HepG2 (cell line): ENCODE data around the gene AHNAK. TPM values are rescaled to one million over a fixed set of nuclear protein-coding genes. Genes with fewer than 3 reads are reported as not detected.

Source experiments
- FOSL2 ChIP-seq: sonication (generic); formaldehyde crosslinking; IDR thresholded peaks from 2 replicates; pipeline ENCODE4 v1.4.0; 2020; ENCODE audit warnings: missing genetic modification reagents
- HMG20B ChIP-seq: conservative IDR thresholded peaks from 2 replicates; pipeline ENCODE4 v1.6.1; 2016; ENCODE audit warnings: missing genetic modification reagents, missing compliant biosample characterization
- HNRNPL ChIP-seq: fragments of 200-400 bp; formaldehyde crosslinking; IDR thresholded peaks from 2 replicates; pipeline ENCODE4 v1.6.1; 2017; ENCODE audit warnings: mild to moderate bottlenecking, low read depth, low read length
- KLF6 ChIP-seq: IDR thresholded peaks from 2 replicates; pipeline ENCODE4 v1.8.0; 2016; ENCODE audit warnings: missing biosample characterization, missing genetic modification reagents
- MLXIP ChIP-seq: sonication (generic); formaldehyde crosslinking; IDR thresholded peaks from 2 replicates; pipeline ENCODE4 v1.9.0; 2021; ENCODE audit warnings: missing genetic modification reagents, borderline replicate concordance
- PBX2 ChIP-seq: IDR thresholded peaks from 2 replicates; pipeline ENCODE4 v1.6.1; 2016; ENCODE audit warnings: control low read depth
- RARA ChIP-seq: IDR thresholded peaks from 2 replicates; pipeline ENCODE4 v1.6.1; 2016; ENCODE audit warnings: missing genetic modification reagents, missing compliant biosample characterization
- RFX1 ChIP-seq: fragments of 450-650 bp; IDR thresholded peaks from 2 replicates; pipeline ENCODE4 v1.6.1; 2017
- SNAI1 ChIP-seq: sonication (generic); formaldehyde crosslinking; IDR thresholded peaks from 2 replicates; pipeline ENCODE4 v1.5.0; 2020; ENCODE audit warnings: mild to moderate bottlenecking, missing genetic modification reagents, borderline replicate concordance
- SNAPC5 ChIP-seq: sonication (generic); formaldehyde crosslinking; IDR thresholded peaks from 2 replicates; pipeline ENCODE4 v1.8.1; 2023; ENCODE audit warnings: mild to moderate bottlenecking, missing genetic modification reagents, borderline replicate concordance
- ZBTB2 ChIP-seq: sonication (generic); formaldehyde crosslinking; IDR thresholded peaks from 2 replicates; pipeline ENCODE4 v1.8.0; 2022; ENCODE audit warnings: low read depth, missing genetic modification reagents
- ZNF350 ChIP-seq: sonication (generic); formaldehyde crosslinking; IDR thresholded peaks from 2 replicates; pipeline ENCODE4 v1.4.0; 2020; ENCODE audit warnings: mild to moderate bottlenecking, low read depth, missing genetic modification reagents, borderline replicate concordance
- ZNF382 ChIP-seq: sonication (generic); formaldehyde crosslinking; IDR thresholded peaks from 2 replicates; pipeline ENCODE4 v1.5.0; 2020; ENCODE audit warnings: missing genetic modification reagents, mild to moderate bottlenecking, borderline replicate concordance
- ZNF709 ChIP-seq: sonication (generic); formaldehyde crosslinking; IDR thresholded peaks from 2 replicates; pipeline ENCODE4 v1.5.0; 2020; ENCODE audit warnings: mild to moderate bottlenecking, missing genetic modification reagents
- ZSCAN31 ChIP-seq: sonication (generic); formaldehyde crosslinking; IDR thresholded peaks from 2 replicates; pipeline ENCODE4 v1.5.0; 2020; ENCODE audit warnings: low read depth, mild to moderate bottlenecking, missing genetic modification reagents
- polyA plus RNA-seq, 8 experiments: library from polyadenylated mRNA; depleted of rRNA in 3 of 8; stranded (reverse) in 7 of 8; unstranded in 1 of 8; fragments of >200 nt; fragmentation: Illumina TruSeq in 4 of 8; extraction: Trizol in 4 of 8; gene quantifications; 2 replicates each; pipeline versions ENCODE4 v1.2.1 to v1.2.3, GENCODE V29; 2011 to 2016; ENCODE audit warnings: low read depth in 4 of 8, missing spikeins in 1 of 8, mixed read lengths in 1 of 8; ENCODE audit not compliant: insufficient read depth in 1 of 8
- total RNA-seq, 5 experiments: library from RNA; depleted of rRNA; stranded (reverse); fragments of >200 nt; fragmentation: Illumina TruSeq; extraction: Trizol; gene quantifications; 2 replicates each; pipeline ENCODE4 v1.2.3, GENCODE V29; 2016; ENCODE audit warnings: low read depth in 1 of 5

AHNAK gene
- total and polyA plus RNA-seq, 2 of the 13 experiments (the other 11 are each of a cell fraction or from before 2014, with no cell fraction given) = 23.4 to 25.0 TPM

- TF ChIP-seq MLXIP (CRISPR knock-in tag) = no peak
- peak; percentile 74; the same call in 1 of the 2 replicates for TF ChIP-seq HNRNPL
- TF ChIP-seq ZNF350 (CRISPR knock-in tag) = no peak
- peak; percentile 37; the same call in 1 of the 2 replicates for TF ChIP-seq RARA
- no peak for TF ChIP-seq ZBTB2 (CRISPR knock-in tag)
- no peak for TF ChIP-seq ZSCAN31
- 0 out of 2 replicates have a peak, but pooled peaks have one; percentile 7 for TF ChIP-seq FOSL2 (CRISPR knock-in tag)
- TF ChIP-seq SNAPC5 (CRISPR knock-in tag) = no peak
- no peak for TF ChIP-seq RFX1
- TF ChIP-seq SNAI1 (CRISPR knock-in tag) = no peak
- TF ChIP-seq PBX2 = no peak
- no peak for TF ChIP-seq ZNF709
- no peak for TF ChIP-seq ZNF382 (CRISPR knock-in tag)
- no peak for TF ChIP-seq HMG20B (CRISPR knock-in tag)
- no peak for TF ChIP-seq KLF6 (CRISPR knock-in tag)
Observed at GRCh38 chr11:62501432-62501891, 45.1 kb downstream of the AHNAK start (continued).
